ENCODE results near the gene FBXW8.

FBXW8 gene

DNA sequence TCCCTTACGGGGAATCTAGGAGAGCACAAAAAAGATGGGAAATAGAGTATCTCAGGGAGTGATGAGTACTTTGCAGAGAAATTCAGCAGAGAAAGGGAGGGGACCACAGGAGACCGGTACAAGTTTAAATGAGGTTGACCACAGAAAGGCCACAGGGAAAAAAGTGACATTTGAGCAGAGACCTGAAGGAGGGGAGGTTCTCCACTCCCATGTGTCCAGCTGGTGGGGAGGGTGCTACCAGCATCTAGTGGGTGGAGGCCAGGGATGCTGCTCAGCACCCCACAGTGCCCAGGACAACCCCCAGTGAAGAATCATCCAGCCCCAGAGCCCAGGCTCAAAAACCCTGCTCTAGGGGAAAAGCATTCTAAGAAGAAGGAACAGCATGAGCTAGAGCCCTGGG lies 153.8 kb downstream of the FBXW8 start:
- peak overlapping the region; percentile 86 for H3K27ac ChIP-seq
- TF ChIP-seq, protein P1, sequence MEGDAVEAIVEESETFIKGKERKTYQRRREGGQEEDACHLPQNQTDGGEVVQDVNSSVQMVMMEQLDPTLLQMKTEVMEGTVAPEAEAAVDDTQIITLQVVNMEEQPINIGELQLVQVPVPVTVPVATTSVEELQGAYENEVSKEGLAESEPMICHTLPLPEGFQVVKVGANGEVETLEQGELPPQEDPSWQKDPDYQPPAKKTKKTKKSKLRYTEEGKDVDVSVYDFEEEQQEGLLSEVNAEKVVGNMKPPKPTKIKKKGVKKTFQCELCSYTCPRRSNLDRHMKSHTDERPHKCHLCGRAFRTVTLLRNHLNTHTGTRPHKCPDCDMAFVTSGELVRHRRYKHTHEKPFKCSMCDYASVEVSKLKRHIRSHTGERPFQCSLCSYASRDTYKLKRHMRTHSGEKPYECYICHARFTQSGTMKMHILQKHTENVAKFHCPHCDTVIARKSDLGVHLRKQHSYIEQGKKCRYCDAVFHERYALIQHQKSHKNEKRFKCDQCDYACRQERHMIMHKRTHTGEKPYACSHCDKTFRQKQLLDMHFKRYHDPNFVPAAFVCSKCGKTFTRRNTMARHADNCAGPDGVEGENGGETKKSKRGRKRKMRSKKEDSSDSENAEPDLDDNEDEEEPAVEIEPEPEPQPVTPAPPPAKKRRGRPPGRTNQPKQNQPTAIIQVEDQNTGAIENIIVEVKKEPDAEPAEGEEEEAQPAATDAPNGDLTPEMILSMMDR (conservative IDR thresholded peaks at IDR 0.05), result no peak

GRCh38 chr12:117067016-117067415 lies 156.3 kb downstream of the FBXW8 start:
- H3K27ac ChIP-seq, result peak overlapping the region; percentile 86
- TF ChIP-seq, protein P1 (conservative IDR thresholded peaks at IDR 0.05), result no peak

GRCh38 chr12:117067638-117068037 lies 156.9 kb downstream of the FBXW8 start:
- peak overlapping the region; percentile 86 for H3K27ac ChIP-seq
- TF ChIP-seq, protein P1 (conservative IDR thresholded peaks at IDR 0.05), result no peak

DNA sequence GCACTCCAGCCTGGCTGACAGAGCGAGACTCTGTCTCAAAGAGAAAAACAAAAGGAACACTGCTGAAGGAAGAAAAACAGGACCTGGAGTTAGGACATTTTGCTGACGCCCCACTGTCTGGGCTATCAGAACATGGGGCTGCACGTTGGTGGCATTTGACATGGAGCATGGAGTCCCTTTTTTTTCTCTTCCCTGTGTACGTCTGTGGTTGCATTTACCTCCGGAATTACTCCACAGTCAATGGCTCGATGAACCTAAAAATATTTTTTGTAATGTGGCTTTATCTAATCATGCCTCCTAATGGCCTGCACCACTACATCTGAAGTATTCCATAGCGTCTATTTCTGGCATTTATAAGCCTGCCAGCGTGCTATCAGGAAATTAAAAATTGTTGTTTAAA lies 157.7 kb downstream of the FBXW8 start:
- TF ChIP-seq, protein P1 (conservative IDR thresholded peaks at IDR 0.05), result no peak
- peak overlapping the region; percentile 86 for H3K27ac ChIP-seq

GRCh38 chr12:117069101-117069797 lies 158.5 kb downstream of the FBXW8 start:
- H3K27ac ChIP-seq, result peak overlapping the region; percentile 86; the same call in 1 of the 2 replicates
- TF ChIP-seq, protein P1 (conservative IDR thresholded peaks at IDR 0.05), result no peak

GRCh38 chr12:117069926-117070900 lies 159.5 kb downstream of the FBXW8 start:
- H3K27ac ChIP-seq, result peak overlapping the region; percentile 86; the same call in 1 of the 2 replicates
- TF ChIP-seq, protein P1 (conservative IDR thresholded peaks at IDR 0.05), result no peak

DNA sequence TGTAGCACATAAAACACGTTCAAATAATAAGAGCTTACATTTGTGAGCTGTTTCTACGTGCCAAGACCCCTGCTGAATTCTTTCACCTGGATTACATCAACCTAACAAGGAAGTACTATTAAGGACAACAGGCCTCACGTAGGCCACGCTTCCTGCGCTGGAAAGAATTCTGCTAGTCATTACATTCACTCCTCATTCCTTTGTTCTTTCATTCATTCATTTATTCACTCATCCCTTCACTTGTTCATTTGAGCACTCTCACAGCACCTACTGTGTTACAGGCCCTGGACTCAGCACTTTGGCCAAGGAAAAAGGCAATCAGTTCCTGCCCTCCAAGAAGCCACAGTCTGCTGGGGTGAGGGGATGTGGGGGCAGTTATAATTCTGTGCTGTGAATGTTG lies 160.3 kb downstream of the FBXW8 start:
- peak overlapping the region; percentile 86; the same call in 1 of the 2 replicates for H3K27ac ChIP-seq
- TF ChIP-seq, protein P1 (conservative IDR thresholded peaks at IDR 0.05), result no peak

Measured in VCaP (cell line).